HG03066 (cell line): Measurements from ENCODE around the gene AATK.

Source experiments
- ATAC-seq: cut with Tn5 transposase; IDR thresholded peaks from one replicate; pipeline ENCODE4 v1.9.1; 2021; ENCODE audit warnings: low read depth; ENCODE audit not compliant: unreplicated experiment

Gene AATK

GRCh38 chr17:81118308-81119221, 47.5 kb downstream of the AATK start:
- ATAC-seq = no peak

DNA sequence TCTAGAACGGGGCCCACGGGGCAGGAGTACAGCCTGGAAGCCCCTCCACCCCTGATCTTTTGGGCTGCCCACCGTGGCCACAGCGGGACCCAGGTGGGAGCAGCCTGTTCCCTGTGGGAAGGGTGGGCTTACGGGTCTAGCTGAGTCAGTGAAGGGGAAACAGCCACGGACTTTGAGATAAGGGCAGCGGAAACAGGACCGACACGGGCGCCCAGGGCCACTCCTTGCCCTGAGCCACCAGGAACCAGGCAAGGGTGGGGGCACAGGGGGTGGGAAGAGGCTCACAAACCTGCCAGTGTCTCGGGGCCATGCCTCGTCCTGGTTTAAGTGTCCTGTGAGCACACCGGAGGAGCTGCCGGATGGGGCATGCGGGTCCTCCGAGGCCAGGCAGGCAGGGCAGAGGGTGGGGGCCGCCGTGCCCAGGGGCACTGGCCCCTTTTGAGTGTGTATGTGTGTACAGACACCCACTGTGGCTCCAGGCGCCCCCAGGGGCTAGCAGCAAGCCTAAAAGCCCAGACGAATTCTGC, 48.3 kb downstream of the AATK start:
- ATAC-seq = no peak

DNA sequence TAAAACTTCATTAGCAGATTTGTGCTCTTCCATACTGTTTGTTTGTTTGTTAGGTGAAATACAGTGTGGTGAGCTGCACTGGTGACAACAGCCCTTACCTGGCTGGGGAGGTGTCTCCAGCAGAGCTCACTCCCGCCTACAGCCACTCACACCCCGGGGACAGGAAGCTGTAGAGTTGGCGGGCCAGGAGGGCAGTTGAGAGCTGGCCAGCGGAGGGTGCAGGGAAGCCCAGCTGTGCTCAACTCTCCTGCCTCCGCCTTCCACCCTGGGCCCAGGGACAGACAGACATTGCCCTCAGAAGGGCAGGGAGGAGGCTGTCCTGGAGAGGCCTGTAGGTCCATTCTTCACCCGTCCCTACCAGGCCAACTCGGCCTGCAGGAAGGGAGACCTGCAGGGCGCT, 49.3 kb downstream of the AATK start:
- no peak for ATAC-seq

DNA sequence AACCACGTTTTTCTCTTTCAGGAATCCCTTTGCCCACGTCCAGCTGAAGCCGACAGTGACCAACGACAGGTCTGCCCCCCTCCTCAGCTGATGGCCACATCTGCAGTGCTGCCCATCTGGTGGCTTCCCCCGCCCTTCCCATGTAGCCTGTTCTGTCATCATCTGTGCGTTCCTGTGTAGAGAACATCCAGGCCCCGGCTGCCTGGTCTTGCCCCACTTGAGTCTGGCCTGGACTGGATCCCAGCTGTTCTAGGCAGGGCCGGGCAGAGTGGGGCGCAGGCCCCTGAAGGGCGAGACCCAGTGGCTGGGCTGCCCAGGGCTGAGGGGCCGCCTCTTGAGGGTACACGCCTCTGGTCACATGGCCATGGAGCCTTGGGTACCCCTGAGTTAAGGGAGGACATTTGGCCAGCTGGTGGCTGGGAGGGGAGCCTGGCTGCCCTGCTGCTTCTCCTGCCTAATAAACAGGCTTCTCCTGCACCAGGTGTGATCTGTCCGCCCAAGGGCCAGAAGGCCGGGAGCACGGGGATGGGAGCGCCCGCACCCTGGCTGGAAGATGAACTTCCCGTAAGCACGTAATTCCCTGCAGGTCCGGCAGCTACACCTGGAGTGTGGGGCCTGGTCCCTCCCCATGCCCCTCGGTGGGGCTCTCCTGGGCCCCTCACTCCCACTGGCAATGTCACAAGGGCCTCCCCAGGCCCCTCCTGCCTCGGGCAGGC, 50.1 kb downstream of the AATK start:
- no peak for ATAC-seq

- ATAC-seq = no peak
Measured at GRCh38 chr17:81115219-81115618, 50.8 kb downstream of the AATK start.

GRCh38 chr17:81114351-81115093, 51.5 kb downstream of the AATK start:
- no peak for ATAC-seq

- ATAC-seq = no peak
Measured at GRCh38 chr17:81113158-81113724, 52.8 kb downstream of the AATK start.

GRCh38 chr17:81112450-81112849, 53.6 kb downstream of the AATK start:
- no peak for ATAC-seq

- ATAC-seq = no peak
Measured at GRCh38 chr17:81111066-81111465, 55.0 kb downstream of the AATK start.

GRCh38 chr17:81110488-81111040, 55.5 kb downstream of the AATK start:
- no peak for ATAC-seq

GRCh38 chr17:81109957-81110356, 56.1 kb downstream of the AATK start:
- no peak for ATAC-seq

DNA sequence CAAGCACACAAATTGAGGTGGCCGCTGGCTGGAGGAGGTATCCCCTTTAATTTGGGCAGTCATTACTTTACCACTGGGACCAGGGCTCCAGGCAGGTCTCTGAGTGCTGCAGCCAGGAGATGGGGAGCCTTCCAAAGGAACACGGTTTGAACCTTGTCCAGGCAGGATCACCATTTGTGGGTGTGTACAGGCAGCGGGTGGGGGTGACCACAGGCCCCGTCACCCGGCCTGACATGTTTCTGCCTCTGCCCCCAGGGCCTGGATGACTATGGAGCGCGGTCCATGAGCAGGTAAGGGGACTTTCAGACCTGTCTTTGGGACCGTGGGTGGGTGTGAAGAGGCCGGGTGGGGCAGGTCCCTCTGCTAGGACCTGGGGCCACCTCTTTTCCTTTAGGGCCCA, 57.8 kb downstream of the AATK start:
- no peak for ATAC-seq

DNA sequence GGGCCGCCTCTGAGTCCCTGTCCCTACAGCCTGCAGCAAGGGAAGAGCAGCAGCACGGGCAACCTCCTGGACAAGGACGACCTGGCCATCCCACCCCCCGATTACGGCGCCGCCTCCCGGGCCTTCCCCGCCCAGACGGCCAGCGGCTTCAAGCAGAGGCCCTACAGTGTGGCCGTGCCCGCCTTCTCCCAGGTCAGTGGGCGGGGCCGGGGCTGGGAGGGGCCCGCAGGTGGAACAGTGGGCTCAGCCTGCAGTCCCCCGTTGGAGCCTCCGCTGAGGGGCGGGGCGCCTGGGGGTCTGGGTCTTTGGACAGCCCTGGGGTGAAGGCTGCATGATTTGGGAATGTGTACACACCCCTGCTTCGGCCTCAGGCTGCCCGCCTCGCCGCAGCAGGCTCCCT, 59.3 kb downstream of the AATK start:
- no peak for ATAC-seq

DNA sequence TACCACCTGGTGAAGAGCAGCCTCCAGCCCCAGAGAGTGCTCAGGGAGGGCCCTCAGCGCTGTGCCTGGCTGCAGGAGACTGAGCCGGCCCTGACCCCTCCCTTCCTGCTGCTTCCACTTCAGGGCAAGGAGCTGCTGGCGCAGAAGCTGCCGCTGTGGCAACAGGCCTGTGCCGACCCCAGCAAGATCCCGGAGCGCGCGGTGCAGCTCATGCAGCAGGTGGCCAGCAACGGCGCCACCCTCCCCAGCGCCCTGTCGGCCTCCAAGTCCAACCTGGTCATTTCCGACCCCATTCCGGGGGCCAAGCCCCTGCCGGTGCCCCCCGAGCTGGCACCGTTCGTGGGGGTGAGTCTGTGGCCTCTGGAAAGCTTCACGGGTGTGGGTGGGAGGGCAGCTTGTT, 62.6 kb downstream of the AATK start:
- no peak for ATAC-seq

DNA sequence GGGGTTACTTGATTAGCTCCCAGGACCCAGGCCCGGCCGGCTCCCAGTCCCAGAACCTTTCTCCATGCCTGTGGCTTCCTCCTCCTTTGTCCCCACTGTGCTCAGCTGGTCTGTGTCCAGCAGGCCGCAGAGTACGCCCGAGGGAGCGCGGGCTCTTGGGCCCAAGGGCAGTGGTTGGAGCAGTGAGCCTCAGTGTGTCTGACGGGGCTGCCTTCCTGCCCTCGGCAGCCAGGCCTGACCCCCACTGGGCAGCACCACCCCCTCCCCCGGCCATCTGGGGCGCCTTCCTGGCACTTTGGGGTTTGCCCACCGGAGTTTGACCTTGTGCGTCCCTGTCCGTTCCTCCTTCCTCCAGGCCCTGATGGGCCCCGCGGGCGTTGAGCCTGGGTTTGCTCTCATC, 63.2 kb downstream of the AATK start:
- ATAC-seq = no peak

DNA sequence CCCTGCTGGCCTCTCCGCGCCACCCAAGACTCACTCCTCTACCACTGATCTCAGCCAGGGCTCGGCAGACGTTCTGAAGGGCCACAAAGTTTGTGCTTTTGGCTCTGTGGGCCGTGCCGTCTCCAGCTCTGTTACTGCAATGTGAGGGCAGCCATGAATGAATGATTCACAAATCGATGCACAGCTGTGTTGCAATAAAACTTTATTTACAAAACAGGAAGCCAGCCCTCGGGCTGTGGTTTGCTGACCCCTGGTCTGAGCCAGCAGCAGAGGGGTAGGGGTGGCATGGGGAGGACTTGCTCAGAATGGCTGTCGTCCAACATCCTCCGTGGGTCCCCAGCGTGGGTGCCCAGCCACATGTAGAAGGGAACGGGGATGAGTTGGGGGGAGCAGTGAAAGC, 63.7 kb downstream of the AATK start:
- ATAC-seq = no peak

DNA sequence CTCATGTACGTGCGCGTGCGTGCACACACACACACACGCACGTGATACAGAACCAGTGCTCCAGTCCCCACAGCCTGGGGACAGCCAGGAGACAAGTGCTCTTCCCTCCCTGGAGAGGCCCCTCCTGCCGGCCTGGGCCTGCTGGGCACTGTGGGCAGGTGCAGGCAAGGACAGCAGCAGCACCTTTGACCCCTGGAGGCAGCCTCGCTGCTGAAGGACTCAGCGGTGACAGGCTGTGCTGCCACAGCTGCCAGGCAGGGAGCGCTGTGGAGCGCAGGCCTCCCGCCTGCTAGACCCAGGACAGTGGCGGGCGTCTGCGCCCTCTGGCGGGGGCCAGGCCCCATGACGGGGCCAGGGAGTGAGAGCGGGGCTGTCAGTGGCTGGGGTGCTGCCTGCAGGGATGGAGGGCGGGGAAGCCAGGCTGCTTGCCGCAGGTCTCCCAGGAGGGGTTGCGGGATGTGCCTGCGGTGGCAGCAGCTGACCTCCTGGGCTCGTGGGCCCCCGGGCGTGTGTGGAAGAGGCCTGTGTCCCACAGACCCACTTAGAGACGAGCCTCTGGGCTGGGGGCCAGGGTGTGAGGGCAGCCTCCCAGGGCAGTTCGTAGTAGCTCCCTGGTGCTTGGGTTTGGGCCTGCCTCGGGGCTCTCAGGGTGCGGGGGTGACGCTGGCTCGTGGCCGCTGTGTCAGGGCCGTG, 64.3 kb downstream of the AATK start:
- peak; percentile 69 for ATAC-seq

GRCh38 chr17:81100668-81101067, 65.4 kb downstream of the AATK start:
- ATAC-seq = no peak

GRCh38 chr17:81099888-81100287, 66.1 kb downstream of the AATK start:
- ATAC-seq = no peak

DNA sequence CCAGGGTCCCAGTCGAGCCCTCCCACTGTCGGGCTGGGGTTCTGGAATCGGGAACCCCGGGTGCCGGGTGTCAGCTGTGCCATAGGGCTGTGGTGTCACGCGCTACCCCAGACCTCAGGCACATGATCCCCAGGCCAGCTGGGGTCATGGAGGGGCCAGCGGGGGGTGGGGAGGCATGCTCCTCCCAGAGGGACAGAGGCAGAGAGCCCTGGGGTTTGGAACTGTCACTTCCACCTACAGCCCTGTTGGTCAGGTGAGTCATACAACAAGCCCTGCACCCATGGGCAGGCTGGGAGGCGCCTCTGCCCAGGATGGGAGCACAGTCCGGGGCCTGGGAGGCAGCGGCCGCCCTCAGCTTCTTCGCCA, 68.1 kb downstream of the AATK start:
- no peak for ATAC-seq
